PC-3 (cell line): ENCODE measurements around the gene DPH5. TPM values are rescaled to one million over a fixed set of nuclear protein-coding genes. Genes with fewer than 3 reads are reported as not detected.

Experiments
- ATAC-seq: fragments of 200-7000 bp; cut with Tn5 transposase; 2 replicates; pipeline ENCODE4 v1.9.1; 2020; ENCODE audit warnings: mild to moderate bottlenecking, moderate library complexity
- BruUV-seq: library from RNA; stranded (reverse); fragments of 400-500 nt; replicated peaks from 2 replicates; lab custom pipeline; 2021; lab: Mats Ljungman, UMichigan
- CTCF ChIA-PET: fragments of 300-600 bp; sonication (Branson Sonifier 250); formaldehyde crosslinking; loops from one replicate; lab custom pipeline; 2022; ENCODE audit warnings: antibody characterized with exemption; lab: Charles Lee
- POLR2A ChIA-PET: fragments of 300-600 bp; sonication (Branson Sonifier 250); formaldehyde crosslinking; loops from one replicate; lab custom pipeline; 2022; ENCODE audit warnings: antibody characterized with exemption; ENCODE audit not compliant: unreplicated experiment; lab: Charles Lee
- DNase-seq: peaks from one replicate; pipeline ENCODE4 v3.0.0-alpha.2; 2015
- H2AFZ ChIP-seq: fragments of 300-600 bp; sonication (generic); 2 replicates; pipeline ENCODE4 v1.6.0; 2016; ENCODE audit warnings: antibody characterized with exemption, low read length
- H3F3A ChIP-seq: fragments of 300-600 bp; sonication (generic); one replicate; pipeline ENCODE4 v1.6.0; 2017; ENCODE audit warnings: antibody characterized with exemption, low read length, control low read depth, mild to moderate bottlenecking; ENCODE audit not compliant: unreplicated experiment
- H3K27ac ChIP-seq: fragments of 300-600 bp; sonication (generic); 2 replicates; pipeline ENCODE4 v1.5.1; 2016; ENCODE audit warnings: mild to moderate bottlenecking, low read length
- H3K27me3 ChIP-seq: fragments of 300-600 bp; sonication (generic); 2 replicates; pipeline ENCODE4 v1.6.1; 2016; ENCODE audit warnings: low read length, mixed read lengths
- H3K36me3 ChIP-seq: fragments of 300-600 bp; sonication (generic); 2 replicates; pipeline ENCODE4 v1.6.1; 2016; ENCODE audit warnings: low read depth, mixed run types, low read length, mixed read lengths
- H3K4me1 ChIP-seq: fragments of 300-600 bp; sonication (generic); 2 replicates; pipeline ENCODE4 v1.5.1; 2016; ENCODE audit warnings: low read length; ENCODE audit not compliant: insufficient read depth
- H3K4me2 ChIP-seq: fragments of 300-600 bp; sonication (generic); 2 replicates; pipeline ENCODE4 v1.6.0; 2016; ENCODE audit warnings: low read length
- H3K4me3 ChIP-seq: fragments of 300-600 bp; sonication (generic); 2 replicates; pipeline ENCODE4 v1.5.1; 2016; ENCODE audit warnings: mild to moderate bottlenecking, low read length, mixed read lengths
- H3K79me2 ChIP-seq: fragments of 300-600 bp; sonication (generic); 2 replicates; pipeline ENCODE4 v1.6.1; 2017; ENCODE audit warnings: low read length, mixed read lengths
- H3K9ac ChIP-seq: fragments of 300-600 bp; sonication (generic); 2 replicates; pipeline ENCODE4 v1.6.0; 2016; ENCODE audit warnings: mild to moderate bottlenecking, low read length
- H3K9me2 ChIP-seq: fragments of 300-600 bp; sonication (generic); replicated peaks from 2 replicates; pipeline ENCODE4 v1.6.1; 2016; ENCODE audit warnings: mixed run types, low read length, mixed read lengths
- H3K9me3 ChIP-seq: fragments of 300-600 bp; sonication (generic); 2 replicates; pipeline ENCODE4 v1.6.1; 2016; ENCODE audit warnings: low read length, mixed read lengths
- H4K20me1 ChIP-seq: fragments of 300-600 bp; sonication (generic); 2 replicates; pipeline ENCODE4 v1.6.1; 2016; ENCODE audit warnings: low read length, mixed read lengths
- EZH2 ChIP-seq: fragments of 300-600 bp; sonication (generic); IDR thresholded peaks from one replicate; pipeline ENCODE4 v1.6.1; 2017; ENCODE audit warnings: antibody characterized with exemption, mild to moderate bottlenecking, low read length; ENCODE audit not compliant: unreplicated experiment
- EZH2phosphoT487 ChIP-seq: fragments of 300-600 bp; sonication (generic); IDR thresholded peaks from 2 replicates; pipeline ENCODE4 v1.6.1; 2018; ENCODE audit warnings: mild to moderate bottlenecking, antibody characterized with exemption, low read length, borderline replicate concordance
- intact Hi-C: fragments of 100-400 bp; cut with micrococcal nuclease; formaldehyde crosslinking; loops from 2 replicates; pipeline ENCODE4 v1.9.0; 2023
- total RNA-seq: library from RNA; depleted of rRNA; stranded (reverse); fragments of >200 nt; gene quantifications from 2 replicates; pipeline ENCODE4 v1.2.3, GENCODE V29; 2014
- TF ChIP-seq, protein P1 (sequence below): fragments of 300-600 bp; sonication (generic); conservative IDR thresholded peaks from 2 replicates; pipeline ENCODE4 v1.5.1; 2017; ENCODE audit warnings: antibody characterized with exemption, low read depth, mild to moderate bottlenecking, low read length

DPH5 gene
- total RNA-seq, 1 experiment from 2014 or later, result 24.9 TPM

DNA sequence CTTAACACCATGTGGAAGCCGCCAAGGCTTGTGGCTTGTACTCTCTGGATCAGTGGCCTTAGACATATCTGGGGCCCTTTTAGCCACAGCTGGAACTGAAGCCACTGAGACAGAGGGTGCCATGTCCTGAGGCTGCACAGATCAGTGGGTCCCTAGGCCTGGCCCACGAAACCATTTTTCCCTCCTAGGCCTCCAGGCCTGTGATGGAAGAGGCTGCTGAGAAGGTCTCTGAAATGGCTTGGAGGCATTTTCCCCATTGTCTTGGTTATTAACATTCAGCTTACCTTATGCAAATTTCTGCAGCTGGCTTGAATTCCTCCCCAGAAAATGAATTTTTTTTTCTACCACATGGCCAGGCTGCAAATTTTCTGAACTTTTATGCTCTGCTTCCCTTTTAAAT, 15.1 kb upstream of the DPH5 start:
- H4K20me1 ChIP-seq, result no peaks in the 10 kb centered on the region
- TF ChIP-seq, protein P1, sequence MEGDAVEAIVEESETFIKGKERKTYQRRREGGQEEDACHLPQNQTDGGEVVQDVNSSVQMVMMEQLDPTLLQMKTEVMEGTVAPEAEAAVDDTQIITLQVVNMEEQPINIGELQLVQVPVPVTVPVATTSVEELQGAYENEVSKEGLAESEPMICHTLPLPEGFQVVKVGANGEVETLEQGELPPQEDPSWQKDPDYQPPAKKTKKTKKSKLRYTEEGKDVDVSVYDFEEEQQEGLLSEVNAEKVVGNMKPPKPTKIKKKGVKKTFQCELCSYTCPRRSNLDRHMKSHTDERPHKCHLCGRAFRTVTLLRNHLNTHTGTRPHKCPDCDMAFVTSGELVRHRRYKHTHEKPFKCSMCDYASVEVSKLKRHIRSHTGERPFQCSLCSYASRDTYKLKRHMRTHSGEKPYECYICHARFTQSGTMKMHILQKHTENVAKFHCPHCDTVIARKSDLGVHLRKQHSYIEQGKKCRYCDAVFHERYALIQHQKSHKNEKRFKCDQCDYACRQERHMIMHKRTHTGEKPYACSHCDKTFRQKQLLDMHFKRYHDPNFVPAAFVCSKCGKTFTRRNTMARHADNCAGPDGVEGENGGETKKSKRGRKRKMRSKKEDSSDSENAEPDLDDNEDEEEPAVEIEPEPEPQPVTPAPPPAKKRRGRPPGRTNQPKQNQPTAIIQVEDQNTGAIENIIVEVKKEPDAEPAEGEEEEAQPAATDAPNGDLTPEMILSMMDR, result no peak
- no peak overlapping the region for H2AFZ ChIP-seq
- no peaks in the 10 kb centered on the region for H3K9me3 ChIP-seq
- no peaks in the 10 kb centered on the region for H3F3A ChIP-seq
- no peak overlapping the region for H3K4me2 ChIP-seq
- no peak overlapping the region for H3K9ac ChIP-seq
- peaks cover under 1% of the 10 kb centered on the region; the same call in 1 of the 2 replicates for H3K79me2 ChIP-seq
- CTCF ChIA-PET, result no interaction called here
- no peaks in the 10 kb centered on the region for H3K27me3 ChIP-seq
- H3K36me3 ChIP-seq, result peaks cover 30% of the 10 kb centered on the region
- ATAC-seq (no peak), DNase-seq (no peak)
- no peak overlapping the region for H3K4me3 ChIP-seq
- H3K27ac ChIP-seq, result no peak overlapping the region
- POLR2A ChIA-PET, result interaction anchor here (0.6 kb wide), 1 partner anchor 148 kb away, joined by 3 read pairs; no protein-coding TSS in a partner anchor
- intact Hi-C loops, result loop anchor here (5.0 kb wide), 1 partner anchor 247 kb away; no protein-coding TSS in a partner anchor
- BruUV-seq, result no TSS peak
- H3K9me2 ChIP-seq, result no peaks in the 10 kb centered on the region
- peaks cover 5% of the 10 kb centered on the region for H3K4me1 ChIP-seq

DNA sequence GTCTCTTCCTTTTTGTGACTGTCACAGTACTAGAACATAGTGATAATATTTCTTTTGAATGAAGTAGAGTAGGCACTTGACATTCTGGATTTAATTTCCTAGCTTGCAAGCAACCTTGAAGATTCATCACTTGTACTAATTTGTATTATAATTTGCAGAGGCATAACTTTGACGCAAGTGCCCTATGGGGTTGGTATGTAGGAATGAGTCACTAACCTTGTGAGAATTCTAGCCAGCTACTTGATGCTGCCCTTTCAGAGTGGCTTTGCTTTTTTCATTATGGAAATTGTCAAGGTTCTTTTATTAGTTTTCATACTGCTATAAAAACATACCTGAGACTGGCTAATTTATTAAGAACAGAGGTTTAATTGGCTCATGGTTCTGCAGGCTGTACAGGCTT, 13.7 kb upstream of the DPH5 start:
- TF ChIP-seq EZH2phosphoT487 (no peak), EZH2 (no peak)
- TF ChIP-seq, protein P1, result no peak
- intact Hi-C loops, result no loop called here
- Histone ChIP-seq H3K4me1 (peaks cover 5% of the 10 kb centered on the region), H3K36me3 (peaks cover 30% of the 10 kb centered on the region), H3K4me2 (no peak overlapping the region), H3K9me3 (no peaks in the 10 kb centered on the region), H3K27ac (no peak overlapping the region), H3K9ac (no peak overlapping the region), H3K4me3 (no peak overlapping the region), H2AFZ (no peak overlapping the region), H4K20me1 (no peaks in the 10 kb centered on the region), H3K9me2 (no peaks in the 10 kb centered on the region), H3K27me3 (no peaks in the 10 kb centered on the region), H3F3A (no peaks in the 10 kb centered on the region), H3K79me2 (peaks cover 6% of the 10 kb centered on the region; the same call in 1 of the 2 replicates)
- CTCF ChIA-PET, result no interaction called here
- POLR2A ChIA-PET, result no interaction called here
- BruUV-seq, result no TSS peak
- DNase-seq, result no peak
- ATAC-seq, result no peak

GRCh38 chr1:101037316-101037715, 11.7 kb upstream of the DPH5 start:
- TF ChIP-seq, protein P1, result no peak
- TF ChIP-seq EZH2phosphoT487 (no peak), EZH2 (no peak)
- CTCF ChIA-PET, result no interaction called here
- no peak overlapping the region for H2AFZ ChIP-seq

More at GRCh38 chr1:101037316-101037715, 11.7 kb upstream of the DPH5 start:
- POLR2A ChIA-PET, result no interaction called here
- H3K4me3 ChIP-seq, result no peak overlapping the region
- no peaks in the 10 kb centered on the region for H3K27me3 ChIP-seq
- peaks cover 30% of the 10 kb centered on the region for H3K36me3 ChIP-seq
- no peak overlapping the region for H3K9ac ChIP-seq
- no peaks in the 10 kb centered on the region for H3F3A ChIP-seq
- H3K4me2 ChIP-seq, result no peak overlapping the region
- no peaks in the 10 kb centered on the region for H3K9me2 ChIP-seq
- no peak overlapping the region for H3K27ac ChIP-seq
- H3K9me3 ChIP-seq, result no peaks in the 10 kb centered on the region
- ATAC-seq (no peak), DNase-seq (no peak)
- H3K4me1 ChIP-seq, result no peaks in the 10 kb centered on the region
- peaks cover 9% of the 10 kb centered on the region; the same call in 1 of the 2 replicates for H3K79me2 ChIP-seq
- H4K20me1 ChIP-seq, result no peaks in the 10 kb centered on the region
- BruUV-seq, result no TSS peak
- intact Hi-C loops, result no loop called here
